Measurements from ENCODE around the gene UBAC2.

- no peak for TF ChIP-seq CTCF (conservative IDR thresholded peaks at IDR 0.05)
- TF ChIP-seq ZFX (IDR thresholded peaks at IDR 0.05) = no peak
Measured at GRCh38 chr13:99294198-99294597, 93.5 kb downstream of the UBAC2 start.
